GM19240 (cell line): ENCODE results near the gene DIS3L2.
"Not testable (repeated sequence)": the region's sequence is repeated elsewhere in the genome, so short reads cannot be mapped to it uniquely, and the experiment has no call there.

Source experiments
- DNase-seq: peaks from one replicate; pipeline ENCODE4 v3.0.0; 2011; ENCODE audit warnings: low spot score; ENCODE audit not compliant: insufficient read length

Gene DIS3L2

GRCh38 chr2:232319067-232319802, 357.7 kb downstream of the DIS3L2 start:
- no peak for DNase-seq

DNA sequence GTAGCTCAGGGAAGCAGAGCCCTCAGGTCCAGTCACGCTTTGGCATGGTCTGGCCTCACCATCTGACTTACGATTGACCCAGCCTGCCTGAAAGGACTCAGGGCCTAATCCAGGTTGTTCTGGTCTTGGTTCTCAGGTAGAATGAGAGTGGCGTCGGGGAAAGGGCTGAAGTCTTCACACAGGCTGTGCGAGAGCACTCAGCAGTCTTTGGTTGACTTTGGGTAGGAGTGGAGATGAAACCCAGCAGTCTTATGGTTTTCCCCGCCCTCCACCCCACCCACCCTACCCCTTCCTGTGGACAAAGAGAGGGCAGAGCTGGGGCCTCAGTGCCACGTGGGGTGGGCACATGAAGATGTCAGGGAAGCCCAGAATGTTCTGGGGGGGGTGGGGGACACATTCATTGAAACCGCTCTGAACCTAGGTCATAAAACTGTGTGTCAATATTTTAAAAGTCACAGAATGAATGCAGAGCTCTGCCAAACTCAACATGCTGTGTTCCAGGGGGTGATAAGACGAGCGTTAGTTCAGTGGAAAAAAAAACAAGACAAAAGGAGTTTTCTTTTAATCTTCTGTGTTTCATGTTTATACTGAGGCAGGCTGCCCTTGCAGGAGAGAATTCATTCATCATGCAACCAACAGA, 358.4 kb downstream of the DIS3L2 start:
- no peak for DNase-seq

DNA sequence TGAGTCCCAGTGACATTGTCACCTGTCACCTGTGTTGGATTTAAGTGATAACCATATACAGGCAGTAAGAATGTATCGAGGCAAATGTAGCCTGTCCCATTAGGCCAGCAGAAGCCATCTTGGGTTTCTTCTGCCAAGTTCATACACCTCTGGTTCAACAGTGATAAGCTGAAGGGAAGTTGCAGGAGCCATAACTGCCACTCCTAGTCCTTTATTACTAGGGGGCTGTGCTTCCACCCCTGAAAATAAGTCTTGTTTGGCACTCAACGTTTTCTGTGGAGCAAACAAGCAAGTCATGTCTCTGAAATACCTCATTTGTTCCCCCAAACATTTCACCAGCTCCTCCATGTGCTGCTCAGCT, 358.9 kb downstream of the DIS3L2 start:
- no peak for DNase-seq

DNA sequence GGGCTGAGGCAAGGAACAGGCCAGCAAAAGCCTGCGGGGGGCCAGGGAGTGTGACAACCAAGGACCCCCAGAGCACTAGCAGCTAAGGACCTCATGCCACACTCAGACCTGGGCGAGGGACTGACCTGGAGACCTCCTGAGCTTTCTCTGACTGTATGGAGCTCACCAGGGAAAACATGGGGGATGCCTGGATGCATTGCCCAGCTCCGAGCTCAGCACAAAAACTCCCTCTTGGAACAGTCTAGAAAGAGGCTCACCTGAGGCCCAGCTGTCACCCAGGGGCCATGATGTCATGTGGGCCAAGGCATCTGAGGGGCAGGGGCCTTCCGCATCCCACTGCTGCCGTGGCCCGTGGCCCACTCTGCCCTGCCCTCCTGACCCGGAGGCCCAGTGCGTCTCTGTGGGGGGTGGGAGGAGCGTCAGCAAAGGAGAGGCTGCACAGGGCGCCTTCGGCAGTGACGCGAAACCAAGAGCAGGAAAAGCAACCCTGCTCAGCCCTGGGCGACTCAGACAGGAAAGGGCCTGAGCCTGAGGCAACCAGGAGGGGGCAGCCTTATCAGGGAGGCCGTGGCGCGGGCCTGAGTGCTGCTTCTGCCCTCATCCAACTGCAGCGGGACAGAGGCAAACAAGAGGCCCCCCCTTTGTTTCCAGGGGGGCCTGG, 359.8 kb downstream of the DIS3L2 start:
- no peak for DNase-seq

DNA sequence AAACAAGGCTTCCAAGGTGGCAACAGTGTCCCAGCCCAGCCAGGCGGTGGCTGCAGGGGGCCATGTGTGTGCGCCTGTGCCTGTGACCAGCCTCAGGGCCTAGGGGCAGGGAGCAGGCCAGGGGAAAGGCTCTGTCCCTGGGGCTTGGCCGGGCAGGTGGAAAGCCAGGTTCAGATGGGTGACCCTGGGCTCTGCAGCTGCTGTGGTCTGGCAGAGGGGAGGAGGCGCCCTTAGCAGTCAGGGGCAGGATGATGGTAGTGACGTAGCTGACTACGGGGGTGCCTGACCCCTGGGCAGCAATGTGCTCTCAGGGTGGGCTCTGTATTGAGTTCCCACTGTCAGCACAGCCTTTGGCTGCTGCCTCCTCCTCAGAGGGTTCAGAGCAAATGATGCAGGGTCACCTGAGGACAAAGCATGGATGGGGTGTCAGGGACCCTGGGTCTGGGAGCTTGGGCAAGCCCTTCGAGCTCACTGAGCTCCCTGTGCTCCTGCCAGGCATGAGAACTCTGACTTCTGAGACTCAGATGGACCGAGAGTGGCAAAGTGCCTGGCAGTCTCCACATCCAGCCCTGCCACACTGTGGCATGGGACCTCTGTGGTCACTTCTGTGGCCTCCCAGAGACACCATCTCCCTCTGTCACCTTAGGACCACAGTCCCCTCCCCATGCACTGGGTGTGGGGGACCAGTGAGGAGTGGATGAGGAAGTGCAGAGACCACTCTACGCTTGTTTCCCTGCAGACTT, 360.5 kb downstream of the DIS3L2 start:
- DNase-seq, result no peak

DNA sequence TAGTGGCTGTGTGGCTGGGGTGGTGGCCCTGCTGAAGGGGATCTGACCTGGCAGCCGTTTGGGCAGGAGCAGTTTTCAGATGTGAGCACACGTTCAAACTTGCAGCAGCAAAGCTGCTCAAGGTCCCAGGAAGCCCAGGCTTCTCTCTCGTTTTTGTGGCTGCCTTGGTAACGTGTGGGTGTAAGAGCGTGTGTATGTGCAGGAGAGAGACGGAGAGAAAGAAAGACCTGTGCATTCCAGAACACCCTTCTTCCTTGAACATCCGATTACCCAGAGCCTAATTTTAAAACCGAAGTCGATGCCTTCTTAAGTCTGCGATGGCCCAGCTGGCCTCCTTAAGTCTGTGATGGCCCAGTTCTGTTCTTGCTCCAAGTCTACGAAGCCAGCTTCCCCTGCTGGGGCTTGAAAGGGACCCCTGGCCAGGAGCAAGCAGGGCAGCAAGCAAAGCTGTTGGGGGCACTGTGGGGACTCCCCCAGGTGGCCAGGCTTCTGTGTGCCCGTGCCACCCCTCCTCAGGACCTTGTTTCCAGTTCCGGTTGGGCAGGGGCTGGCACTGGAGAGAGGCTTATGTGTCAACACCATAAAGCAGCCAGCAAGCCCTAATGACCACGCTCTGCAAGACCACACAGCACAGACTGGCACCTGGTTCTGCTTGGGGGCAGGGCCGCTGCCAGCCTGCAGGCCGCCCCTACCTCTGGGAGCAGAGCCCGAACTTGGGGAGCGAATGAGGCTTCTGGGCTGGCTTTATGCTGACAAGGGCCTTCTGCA, 361.2 kb downstream of the DIS3L2 start:
- no peak for DNase-seq

DNA sequence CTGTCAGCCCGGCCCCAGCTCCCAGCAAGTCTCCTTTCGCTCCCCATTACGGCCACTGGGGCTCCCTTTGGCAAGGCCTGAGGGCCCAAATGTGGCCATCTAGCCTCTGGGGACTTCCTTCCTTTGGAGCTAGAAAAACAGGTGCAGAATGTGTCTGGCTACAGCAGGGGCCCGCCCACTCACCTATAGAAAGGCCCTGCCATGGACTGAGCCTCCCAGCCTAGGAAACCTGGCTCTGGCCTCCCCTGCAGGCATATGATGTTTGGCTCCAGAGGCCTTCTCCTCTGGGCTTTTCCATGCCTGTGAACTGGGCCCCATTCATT, 361.8 kb downstream of the DIS3L2 start:
- no peak for DNase-seq

GRCh38 chr2:232323967-232324366, 362.5 kb downstream of the DIS3L2 start:
- not testable (repeated sequence) for DNase-seq

DNA sequence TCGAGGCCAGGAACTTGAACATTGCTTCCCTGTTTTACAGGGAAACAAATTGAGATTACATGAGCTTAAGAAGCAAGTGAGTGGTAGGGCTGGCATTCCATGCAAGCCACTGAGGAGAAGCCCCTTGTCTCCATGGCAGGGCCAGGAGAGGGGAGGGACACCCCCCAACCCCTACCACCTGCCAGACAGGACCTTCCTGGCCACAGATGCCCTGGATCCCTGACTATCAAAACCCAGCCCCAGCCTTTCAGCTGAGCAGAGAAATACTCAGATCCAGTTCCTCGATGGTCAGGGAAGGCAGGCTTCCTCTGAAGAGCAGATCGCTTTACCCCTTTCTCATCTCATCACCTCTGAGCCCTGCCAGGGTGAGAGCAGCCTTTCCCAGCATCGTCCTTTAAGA, 363.3 kb downstream of the DIS3L2 start:
- DNase-seq, result no peak

GRCh38 chr2:232325324-232326273, 364.1 kb downstream of the DIS3L2 start:
- no peak for DNase-seq

DNA sequence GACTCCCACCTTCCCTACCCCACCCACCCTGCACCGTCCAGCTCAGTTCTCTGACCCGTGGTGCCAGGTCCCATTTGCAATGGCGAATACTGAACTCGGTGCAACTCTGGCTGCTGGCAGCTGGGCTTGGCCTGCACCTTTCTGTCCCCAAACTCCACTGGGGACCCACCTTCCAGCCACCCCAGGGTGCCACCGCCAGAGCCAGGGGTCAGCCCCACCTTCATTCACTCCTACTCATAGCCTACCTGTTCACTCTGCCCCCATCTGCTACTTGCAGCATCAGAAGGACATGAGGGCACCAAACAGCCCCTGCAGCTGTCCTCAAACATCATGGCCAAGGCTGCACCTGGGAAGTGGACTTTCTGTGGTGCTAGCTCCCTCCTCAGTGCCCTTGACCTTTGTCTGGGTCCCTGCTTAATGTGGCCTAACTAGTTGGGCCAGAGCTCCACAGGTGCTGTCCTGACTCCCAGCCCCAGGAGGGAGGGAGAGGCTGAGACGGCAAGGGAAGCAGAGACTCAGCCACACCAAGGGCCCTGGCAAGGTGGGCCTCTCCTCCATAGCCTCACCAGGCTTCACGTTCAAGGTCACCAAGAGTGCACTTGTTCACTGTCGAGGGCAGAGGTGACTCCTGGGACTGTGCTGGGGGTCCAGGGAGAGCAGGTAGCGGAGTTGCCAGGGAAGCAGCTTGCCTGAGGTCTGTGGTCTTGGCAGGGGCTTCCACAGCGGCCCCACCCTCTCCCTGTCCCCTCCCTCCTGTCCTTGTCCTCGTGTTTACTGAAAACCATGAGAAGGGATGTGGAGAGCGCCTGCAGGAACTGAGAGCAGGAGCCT, 365.0 kb downstream of the DIS3L2 start:
- not testable (repeated sequence) for DNase-seq

- peak; percentile 73 for DNase-seq
Observed at GRCh38 chr2:232327105-232328031, 365.9 kb downstream of the DIS3L2 start.

- DNase-seq, result no peak
Observed at GRCh38 chr2:232328032-232328422, 366.5 kb downstream of the DIS3L2 start.

GRCh38 chr2:232328516-232329460, 367.3 kb downstream of the DIS3L2 start:
- DNase-seq, result no peak

- no peak for DNase-seq
Observed at GRCh38 chr2:232329716-232330067, 368.2 kb downstream of the DIS3L2 start.

- no peak for DNase-seq
Observed at GRCh38 chr2:232330068-232330999, 368.8 kb downstream of the DIS3L2 start.
